AG04449 (cell line): ENCODE data around the gene KITLG.

ENCODE experiments used
- CTCF ChIA-PET: fragments of 350-600 bp; formaldehyde crosslinking; extraction: SDS; loops from one replicate; lab custom pipeline; 2021; ENCODE audit warnings: antibody characterized with exemption; lab: Yijun Ruan, JAX
- POLR2A ChIA-PET: fragments of 400-600, 350-600 bp; formaldehyde crosslinking; extraction: SDS; loops from one replicate; lab custom pipeline; 2020; ENCODE audit warnings: antibody characterized with exemption, inconsistent platforms; lab: Yijun Ruan, JAX
- DNase-seq: peaks from one replicate; pipeline ENCODE4 v3.0.0-alpha.2; 2010; ENCODE audit warnings: low read depth, low spot score
- H3K4me3 ChIP-seq: 2 replicates; pipeline ENCODE4 v1.5.1; 2011; ENCODE audit warnings: low read depth, mild to moderate bottlenecking, control low read depth, low read length
- CTCF ChIP-seq: IDR thresholded peaks from one replicate; pipeline ENCODE4 v1.5.1; 2011; ENCODE audit warnings: mild to moderate bottlenecking, moderate library complexity, low read length, control low read depth, inconsistent platforms; ENCODE audit not compliant: insufficient read depth; ENCODE audit errors: missing control alignments

KITLG gene

DNA sequence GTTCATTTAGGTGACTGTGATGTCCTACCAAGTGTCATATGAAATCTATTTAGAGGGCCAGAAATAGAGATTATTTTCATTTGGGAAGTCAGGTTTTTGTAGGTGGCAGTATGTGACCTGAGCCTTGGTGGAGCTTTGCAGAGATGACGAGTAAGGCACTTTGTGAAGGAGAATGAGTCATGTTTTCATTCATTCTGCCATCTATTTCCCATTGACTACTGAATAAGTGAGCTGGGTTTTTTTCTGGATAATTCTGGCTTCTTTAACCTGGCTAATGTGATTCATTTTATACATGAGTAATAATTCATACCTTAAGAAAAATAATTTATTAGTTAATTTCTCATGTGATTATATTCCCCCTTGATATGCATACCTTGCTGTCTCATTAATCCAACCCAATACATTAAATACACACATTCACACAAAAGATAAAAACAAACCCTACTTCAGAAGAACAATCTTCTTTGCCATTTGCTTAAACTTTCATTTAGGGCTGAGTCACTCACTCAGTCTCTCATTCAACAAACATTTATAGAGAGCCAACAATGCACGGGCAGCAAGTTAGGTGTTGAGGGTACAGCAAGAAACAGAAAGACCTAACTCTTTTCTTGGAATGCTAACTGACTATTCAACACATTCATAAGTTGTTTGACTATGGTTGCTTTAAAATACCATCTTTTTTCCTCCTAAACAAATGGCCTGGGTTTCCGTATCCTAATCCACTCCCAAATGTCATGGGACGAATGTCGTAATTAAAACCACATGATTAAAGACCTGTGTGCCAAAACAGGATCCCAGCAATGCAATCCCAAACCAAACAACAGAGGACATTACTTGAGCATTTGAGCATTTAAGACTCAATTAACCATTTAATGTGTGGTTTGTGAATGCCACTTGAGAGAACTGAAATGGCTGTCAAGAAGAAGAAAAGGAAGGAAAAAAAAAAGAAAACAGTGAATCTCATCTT is 78.0 kb downstream of the KITLG start:
- no peak for TF ChIP-seq CTCF

GRCh38 chr12:88496891-88497371 is 83.3 kb downstream of the KITLG start:
- no peak for DNase-seq
- no peak for TF ChIP-seq CTCF
- no peak overlapping the region for H3K4me3 ChIP-seq
- ChIA-PET POLR2A (no interaction called here), CTCF (interaction anchor here (0.9 to 1.5 kb wide), 3 partner anchors 9 to 344 kb away, joined by 3 to 4 read pairs (median 4); no protein-coding TSS in a partner anchor)

More for the DNA sequence above, 78.0 kb downstream of the KITLG start:
- POLR2A ChIA-PET, result no interaction called here
- H3K4me3 ChIP-seq, result no peak overlapping the region
- DNase-seq, result no peak
- CTCF ChIA-PET, result interaction anchor here (1.3 kb wide), 1 partner anchor 10 kb away, joined by 3 read pairs; no protein-coding TSS in a partner anchor

- DNase-seq, result no peak
- H3K4me3 ChIP-seq, result no peak overlapping the region
- ChIA-PET POLR2A (no interaction called here), CTCF (interaction anchor here (0.9 to 1.5 kb wide), 2 partner anchors 9 to 343 kb away, joined by 3 to 4 read pairs; no protein-coding TSS in a partner anchor)
- no peak for TF ChIP-seq CTCF
Observed at GRCh38 chr12:88496429-88496828, 83.8 kb downstream of the KITLG start.

GRCh38 chr12:88495031-88495430 is 85.2 kb downstream of the KITLG start:
- ChIA-PET POLR2A (interaction anchor here (1.3 kb wide), 1 partner anchor 85 kb away, joined by 3 read pairs; no protein-coding TSS in a partner anchor), CTCF (no interaction called here)
- no peak for TF ChIP-seq CTCF
- no peak overlapping the region for H3K4me3 ChIP-seq
- no peak for DNase-seq

GRCh38 chr12:88494520-88494919 is 85.8 kb downstream of the KITLG start:
- ChIA-PET POLR2A (interaction anchor here (1.3 kb wide), 1 partner anchor 85 kb away, joined by 3 read pairs; no protein-coding TSS in a partner anchor), CTCF (no interaction called here)
- no peak for DNase-seq
- H3K4me3 ChIP-seq, result no peak overlapping the region
- no peak for TF ChIP-seq CTCF

DNA sequence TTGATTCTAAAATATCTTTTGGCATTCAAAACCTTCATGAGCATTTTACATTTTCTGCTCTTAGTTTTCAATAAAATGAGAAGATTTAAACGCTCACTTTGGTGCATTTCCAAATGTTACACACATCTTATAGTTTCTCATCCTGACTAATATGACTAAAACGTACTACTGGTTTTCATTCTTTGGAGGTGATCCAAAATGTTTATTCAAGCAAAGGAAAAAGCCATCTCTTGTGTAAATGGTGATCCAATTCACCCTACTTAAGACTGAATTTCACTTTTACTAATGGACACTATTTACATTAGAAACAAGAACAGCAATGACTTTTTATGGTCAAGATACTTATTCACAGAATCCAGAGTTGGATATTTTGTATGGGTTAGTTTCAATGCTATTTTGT is 86.6 kb downstream of the KITLG start:
- no peak overlapping the region for H3K4me3 ChIP-seq

More for the DNA sequence above, 86.6 kb downstream of the KITLG start:
- no peak for TF ChIP-seq CTCF
- ChIA-PET CTCF (no interaction called here), POLR2A (no interaction called here)
- peak; percentile 89 for DNase-seq
